Body of pancreas (tissue), 4 donors: ENCODE measurements around the gene EPN1. TPM values are rescaled to one million over a fixed set of nuclear protein-coding genes. Genes with fewer than 3 reads are reported as not detected.

Experiments used
- ATAC-seq: fragments of 150-250 bp; one replicate; pipeline ENCODE4 v1.9.1; 2016
- DNase-seq, 4 donors: peaks; one replicate each; pipeline ENCODE4 v3.0.0-alpha.2; 2019
- H3K27ac ChIP-seq, 4 donors: fragments of 200-600 bp; sonication (generic); 1 replicate in 3 of 4; 2 replicates in 1 of 4; pipeline versions ENCODE4 v1.5.1 to v1.6.1; 2016 to 2019; ENCODE audit warnings: mild to moderate bottlenecking in 1 of 4, mixed read lengths in 1 of 4, moderate library complexity in 1 of 4
- H3K27me3 ChIP-seq, 2 donors: fragments of 200-600 bp; sonication (generic); one replicate each; pipeline ENCODE4 v1.6.0; 2016; ENCODE audit warnings: mild to moderate bottlenecking in 1 of 2
- H3K36me3 ChIP-seq, 2 donors: fragments of 200-600 bp; sonication (generic); replicated peaks in 1 of 2; 2 replicates each; pipeline ENCODE4 v1.5.1; 2016; ENCODE audit warnings: low read depth in 2 of 2; ENCODE audit not compliant: insufficient read depth in 1 of 2
- H3K4me1 ChIP-seq: fragments of 200-600 bp; sonication (generic); one replicate; pipeline ENCODE4 v1.6.0; 2016
- H3K4me3 ChIP-seq, 2 donors: fragments of 200-600 bp; sonication (generic); 1 replicate in 1 of 2; 2 replicates in 1 of 2; pipeline ENCODE4 v1.5.1; 2016 to 2019
- H3K9me3 ChIP-seq, 3 donors: fragments of 200-600 bp; sonication (generic); 1 replicate in 2 of 3; 2 replicates in 1 of 3; pipeline ENCODE4 v1.5.1; 2016
- POLR2A ChIP-seq, 3 donors: fragments of 450-650 bp; IDR thresholded peaks; one replicate each; pipeline ENCODE4 v1.6.1; 2016; ENCODE audit warnings: antibody characterized with exemption in 3 of 3, mild to moderate bottlenecking in 2 of 3
- WGBS, 2 donors: methylation state at CpG; one replicate each; pipeline ENCODE4 v1.1.5; 2017; 5-methylcytosine and 5-hydroxymethylcytosine counted together
- intact Hi-C: fragments of 100-400 bp; cut with DNase I; formaldehyde crosslinking; loops from one replicate; pipeline ENCODE4 v1.15.1; 2023
- total RNA-seq, 2 donors: library from RNA; depleted of rRNA; stranded (reverse); fragments of >200 nt; gene quantifications; one replicate each; pipeline ENCODE4 v1.1.0, GENCODE V29; 2016
- TF ChIP-seq, protein P1 (sequence below), 7 experiments: fragments of 450-650 bp in 4 of 7; fragments of 200-600 bp in 3 of 7; sonication (generic) in 3 of 7; IDR thresholded peaks; one replicate each; pipeline ENCODE4 v1.5.1; 2016 to 2019; ENCODE audit warnings: antibody characterized with exemption in 7 of 7

Gene EPN1
- total RNA-seq, 2 donors from 2014 or later, result 52.1 to 52.4 TPM

DNA sequence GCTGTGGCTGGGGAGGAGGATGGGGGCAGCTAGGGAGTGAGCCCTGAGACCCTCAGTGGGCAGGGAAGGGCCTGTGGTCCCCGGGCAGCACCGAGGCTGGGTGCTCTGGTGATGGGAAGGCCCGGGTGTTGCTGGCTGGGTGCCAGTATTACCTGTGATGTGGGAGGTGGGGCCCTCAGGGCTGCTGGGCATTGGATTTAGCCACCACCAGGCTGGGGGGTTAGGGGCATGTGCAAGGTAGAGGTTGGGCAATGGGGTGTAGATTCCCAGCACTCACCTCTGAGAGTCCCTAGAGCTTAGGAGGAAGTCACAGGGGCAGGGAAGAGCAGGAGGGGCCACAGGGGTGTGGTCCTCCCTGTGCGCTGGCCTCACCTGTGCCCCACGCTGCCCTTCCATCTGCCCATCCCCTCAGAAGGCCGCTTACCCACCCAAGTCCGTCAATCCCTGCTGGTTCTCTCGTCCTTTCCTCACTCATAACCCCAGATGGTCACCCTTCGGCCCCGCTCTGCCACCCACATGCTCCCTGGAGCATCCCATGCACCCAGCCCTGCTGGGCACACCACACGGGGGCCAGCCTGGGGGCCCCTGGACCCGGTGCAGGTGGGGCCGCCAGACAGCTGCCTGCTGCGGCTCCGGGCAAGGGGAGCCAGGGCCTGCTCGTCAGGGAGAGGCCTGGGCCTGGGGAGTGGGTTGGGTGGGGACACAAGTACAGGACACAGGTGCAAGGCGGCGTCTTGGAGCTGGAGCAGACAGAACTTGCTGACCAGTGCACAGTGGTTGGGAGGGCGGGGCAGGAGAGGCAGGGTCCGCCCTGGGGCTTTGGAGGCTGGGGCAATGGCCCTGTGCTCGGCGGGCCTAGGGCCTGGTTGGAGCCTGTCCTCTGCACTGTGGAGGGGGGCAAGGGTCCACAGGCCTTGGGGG is 12.5 kb downstream of the EPN1 start:
- no peak for DNase-seq
- no peak overlapping the region for H3K4me3 ChIP-seq
- intact Hi-C loops, result no loop called here
- no peaks in the 10 kb centered on the region for H3K27me3 ChIP-seq
- TF ChIP-seq POLR2A (IDR thresholded peaks at IDR 0.05), result no peak
- TF ChIP-seq, protein P1, sequence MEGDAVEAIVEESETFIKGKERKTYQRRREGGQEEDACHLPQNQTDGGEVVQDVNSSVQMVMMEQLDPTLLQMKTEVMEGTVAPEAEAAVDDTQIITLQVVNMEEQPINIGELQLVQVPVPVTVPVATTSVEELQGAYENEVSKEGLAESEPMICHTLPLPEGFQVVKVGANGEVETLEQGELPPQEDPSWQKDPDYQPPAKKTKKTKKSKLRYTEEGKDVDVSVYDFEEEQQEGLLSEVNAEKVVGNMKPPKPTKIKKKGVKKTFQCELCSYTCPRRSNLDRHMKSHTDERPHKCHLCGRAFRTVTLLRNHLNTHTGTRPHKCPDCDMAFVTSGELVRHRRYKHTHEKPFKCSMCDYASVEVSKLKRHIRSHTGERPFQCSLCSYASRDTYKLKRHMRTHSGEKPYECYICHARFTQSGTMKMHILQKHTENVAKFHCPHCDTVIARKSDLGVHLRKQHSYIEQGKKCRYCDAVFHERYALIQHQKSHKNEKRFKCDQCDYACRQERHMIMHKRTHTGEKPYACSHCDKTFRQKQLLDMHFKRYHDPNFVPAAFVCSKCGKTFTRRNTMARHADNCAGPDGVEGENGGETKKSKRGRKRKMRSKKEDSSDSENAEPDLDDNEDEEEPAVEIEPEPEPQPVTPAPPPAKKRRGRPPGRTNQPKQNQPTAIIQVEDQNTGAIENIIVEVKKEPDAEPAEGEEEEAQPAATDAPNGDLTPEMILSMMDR (IDR thresholded peaks at IDR 0.05), result no peak
- 73 to 87% methylated on average over 9 to 22 of the region's 22 CpGs for WGBS, 2 donors
- H3K36me3 ChIP-seq, result peaks cover 22 to 40% of the 10 kb centered on the region in 2 donors
- no peaks in the 10 kb centered on the region for H3K9me3 ChIP-seq
- peaks cover 47% of the 10 kb centered on the region for H3K4me1 ChIP-seq
- no peak overlapping the region for H3K27ac ChIP-seq
- no peak for ATAC-seq

DNA sequence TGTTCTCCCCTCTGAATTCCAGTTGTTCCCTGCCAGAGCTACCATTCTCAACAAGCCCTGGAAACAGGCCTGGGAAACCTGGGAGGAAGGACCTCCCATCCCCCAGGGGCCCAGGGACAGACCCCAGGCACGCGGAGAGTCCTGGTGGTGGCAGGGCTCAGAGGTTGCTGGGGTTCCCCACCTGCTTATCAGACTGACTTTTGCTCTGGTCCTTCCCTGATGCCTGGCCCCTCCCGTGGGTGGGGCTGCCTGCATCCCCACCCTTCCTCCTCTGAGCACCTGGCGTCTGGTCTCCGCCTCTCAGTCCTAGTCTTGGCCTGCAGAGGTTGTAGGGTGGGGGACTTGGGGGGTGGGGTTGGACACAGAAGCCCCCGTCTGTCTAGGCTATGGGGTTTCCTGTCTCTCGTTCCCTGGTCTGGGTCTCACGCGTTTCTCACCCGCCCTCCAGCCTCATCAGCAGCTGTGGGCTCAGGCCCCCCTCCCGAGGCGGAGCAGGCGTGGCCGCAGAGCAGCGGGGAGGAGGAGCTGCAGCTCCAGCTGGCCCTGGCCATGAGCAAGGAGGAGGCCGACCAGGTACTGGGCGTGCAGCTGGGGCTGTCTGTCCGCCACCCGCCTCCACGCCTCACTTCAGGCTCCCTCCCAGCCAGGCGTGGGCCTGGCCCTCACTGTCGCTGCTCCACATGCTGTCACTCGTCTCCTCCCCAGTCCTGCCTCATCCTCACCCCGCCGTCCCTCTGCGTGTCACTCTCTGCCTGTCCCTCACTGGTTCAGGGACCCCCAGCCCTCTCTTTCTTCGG is 13.6 kb downstream of the EPN1 start:
- Histone ChIP-seq H3K4me1 (peaks cover 37% of the 10 kb centered on the region), H3K36me3 (peaks cover 28 to 43% of the 10 kb centered on the region in 2 donors)
- WGBS, 2 donors, result 78 to 92% methylated on average over 23 to 26 of the region's 27 CpGs

DNA sequence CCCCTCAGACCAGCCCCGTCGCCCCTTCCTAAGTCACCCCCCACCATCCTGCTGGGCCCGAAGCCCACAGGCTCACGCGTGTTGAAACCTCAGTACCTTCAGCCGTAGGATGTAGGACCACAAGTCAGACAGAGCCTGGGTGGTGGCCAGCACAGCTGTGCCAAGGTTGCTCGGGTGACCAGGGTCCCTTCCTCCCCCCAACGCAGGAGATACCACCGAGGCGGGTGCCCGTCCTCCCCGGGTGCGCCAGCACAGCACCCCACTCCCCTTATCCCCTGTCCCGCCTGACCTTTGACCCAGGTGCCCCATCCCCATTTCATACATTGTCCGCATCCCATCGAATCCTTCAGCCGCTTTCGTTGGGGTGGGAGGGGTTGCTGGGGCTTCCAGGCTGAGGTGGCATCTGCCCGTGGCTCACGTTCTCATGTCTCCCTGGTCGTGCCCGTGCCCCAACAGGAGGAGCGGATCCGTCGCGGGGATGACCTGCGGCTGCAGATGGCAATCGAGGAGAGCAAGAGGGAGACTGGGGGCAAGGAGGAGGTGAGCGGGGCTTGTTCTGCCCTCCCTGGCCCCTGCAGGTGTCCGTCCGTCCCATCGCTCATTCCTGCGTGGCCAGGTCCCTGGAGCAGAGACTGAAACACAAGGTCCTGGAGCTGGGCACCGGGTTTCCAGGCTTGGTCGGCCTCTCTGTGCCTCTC is 14.5 kb downstream of the EPN1 start:
- no peak for TF ChIP-seq POLR2A (IDR thresholded peaks at IDR 0.05)
- Histone ChIP-seq H3K27me3 (no peaks in the 10 kb centered on the region), H3K36me3 (peaks cover 28 to 46% of the 10 kb centered on the region in 2 donors), H3K4me3 (no peak overlapping the region), H3K9me3 (no peaks in the 10 kb centered on the region), H3K27ac (no peak overlapping the region), H3K4me1 (peaks cover 29% of the 10 kb centered on the region)
- ATAC-seq, result no peak
- DNase-seq, result no peak
- WGBS, 2 donors, result 92 to 95% methylated on average over 24 to 35 of the region's 35 CpGs
- intact Hi-C loops, result no loop called here

More for the DNA sequence above, 13.6 kb downstream of the EPN1 start:
- no peaks in the 10 kb centered on the region for H3K9me3 ChIP-seq
- H3K27ac ChIP-seq, result no peak overlapping the region
- H3K4me3 ChIP-seq, result no peak overlapping the region
- no peak for TF ChIP-seq POLR2A (IDR thresholded peaks at IDR 0.05)
- TF ChIP-seq, protein P1 (IDR thresholded peaks at IDR 0.05), result no peak
- no peak for DNase-seq
- no peak for ATAC-seq
- intact Hi-C loops, result no loop called here
- no peaks in the 10 kb centered on the region for H3K27me3 ChIP-seq

DNA sequence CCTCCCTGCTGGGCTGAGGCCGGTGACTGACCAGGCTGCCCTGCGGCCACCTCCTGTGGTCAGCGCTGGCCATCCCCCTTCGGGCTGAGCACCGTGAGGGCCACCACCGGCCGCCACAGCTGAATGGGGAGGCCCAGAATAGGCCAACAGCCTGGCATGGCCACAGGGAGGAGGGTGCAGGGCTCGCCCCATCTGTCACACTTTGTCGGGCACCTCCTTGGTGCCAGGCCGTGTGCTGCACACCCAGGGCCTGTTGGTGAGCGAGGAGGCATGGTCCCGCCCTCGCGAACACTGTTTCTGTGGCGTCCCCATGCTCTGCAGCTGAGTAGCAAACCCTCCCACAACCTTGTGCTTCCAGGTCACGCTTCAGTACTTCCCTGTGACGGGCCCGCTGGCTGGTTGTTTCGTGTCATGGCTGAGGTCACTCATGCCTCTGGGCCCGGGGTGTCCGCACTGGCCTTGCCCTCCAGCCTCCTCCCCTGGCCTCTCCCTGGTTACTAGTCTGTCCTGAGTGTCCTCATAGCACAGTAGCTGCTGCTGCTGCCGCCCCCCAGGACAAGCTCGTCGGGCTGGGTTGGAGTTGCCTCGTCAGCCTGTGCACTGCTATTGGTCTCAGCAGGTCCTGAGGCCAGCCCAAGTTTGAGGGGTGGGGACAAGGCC is 15.2 kb downstream of the EPN1 start:
- Histone ChIP-seq H3K9me3 (no peaks in the 10 kb centered on the region), H3K36me3 (peaks cover 35 to 53% of the 10 kb centered on the region in 2 donors), H3K27me3 (no peaks in the 10 kb centered on the region), H3K4me1 (peaks cover 22% of the 10 kb centered on the region), H3K27ac (no peak overlapping the region), H3K4me3 (no peak overlapping the region)
- intact Hi-C loops, result no loop called here
- DNase-seq (no peak), ATAC-seq (no peak)
- 93 to 94% methylated on average over 11 to 25 of the region's 25 CpGs for WGBS, 2 donors
- no peak for TF ChIP-seq POLR2A (IDR thresholded peaks at IDR 0.05)
- TF ChIP-seq, protein P1 (IDR thresholded peaks at IDR 0.05), result no peak
